Measurements from ENCODE around the gene CMA1. TPM values are rescaled to one million over a fixed set of nuclear protein-coding genes. Genes with fewer than 3 reads are reported as not detected.

Gene CMA1
- total RNA-seq, 1 experiment from 2014 or later, result not detected

GRCh38 chr14:24456980-24457379 is 51.1 kb downstream of the CMA1 start:
- ATAC-seq, result no peak
- Histone ChIP-seq H3K27ac (ENCODE audit: low read length) (no peak overlapping the region), H3K27me3 (ENCODE audit: control insufficient read depth, insufficient read depth, low read length) (no peaks in the 10 kb centered on the region), H3K36me3 (ENCODE audit: control insufficient read depth, insufficient read depth, low read length) (no peaks in the 10 kb centered on the region), H3K4me1 (ENCODE audit: control insufficient read depth, insufficient read depth, low read length) (no peaks in the 10 kb centered on the region), H3K4me3 (ENCODE audit: low read depth in 2 of 2, low read length in 2 of 2) (no peak overlapping the region), H3K9me3 (ENCODE audit: control insufficient read depth, insufficient read depth, low read depth, low read length) (no peaks in the 10 kb centered on the region)
- in situ Hi-C loops (cut with HindIII; ENCODE audit: low pct_unique_long_range_greater_than_20kb, low sequenced_read_pairs) (no loop called here), intact Hi-C loops (cut with micrococcal nuclease; ENCODE audit: unreplicated experiment) (no loop called here)
- no peak for TF ChIP-seq CTCF (IDR thresholded peaks at IDR 0.05)
- TF ChIP-seq SIN3A (IDR thresholded peaks at IDR 0.05; ENCODE audit: borderline replicate concordance, insufficient read depth, low read depth, low read length), result no peak
- TF ChIP-seq POLR2AphosphoS5 (IDR thresholded peaks at IDR 0.05; ENCODE audit: low read depth, low read length), result no peak
- TF ChIP-seq REST (IDR thresholded peaks at IDR 0.05; ENCODE audit: insufficient read depth in 1 of 2, low read depth in 2 of 2, low read length in 1 of 2), result no peak
- TF ChIP-seq TCF7L2 (IDR thresholded peaks at IDR 0.05; ENCODE audit: low read depth, low read length), result no peak
- no peak for DNase-seq (ENCODE audit: low read depth, low spot score)
- ChIA-PET POLR2A (no interaction called here), CTCF (no interaction called here)
- no TSS peak for BruUV-seq (replicated peaks)

Other genes starting within 250 kb of the CMA1 start
- 2.3 TPM for gene TGM1, start 245.1 kb downstream of the CMA1 start, total RNA-seq (2021; ENCODE audit: unreplicated experiment)
- 30.9 TPM for gene RABGGTA, start 236.7 kb downstream of the CMA1 start, total RNA-seq (2021; ENCODE audit: unreplicated experiment)
- 8.9 TPM for gene DHRS1, start 208.5 kb downstream of the CMA1 start, total RNA-seq (2021; ENCODE audit: unreplicated experiment)
- gene NOP9, start 208.4 kb downstream of the CMA1 start, total RNA-seq (2021; ENCODE audit: unreplicated experiment), result 25.3 TPM
- gene CIDEB, start 200.3 kb downstream of the CMA1 start, total RNA-seq (2021; ENCODE audit: unreplicated experiment), result 0.18 TPM
- gene LTB4R2, start 198.1 kb downstream of the CMA1 start, total RNA-seq (2021; ENCODE audit: unreplicated experiment), result 6.9 TPM
- 4.8 TPM for gene LTB4R, start 196.8 kb downstream of the CMA1 start, total RNA-seq (2021; ENCODE audit: unreplicated experiment)
- gene ADCY4, start 173.2 kb downstream of the CMA1 start, total RNA-seq (2021; ENCODE audit: unreplicated experiment), result 0.21 TPM
- gene RIPK3, start 168.3 kb downstream of the CMA1 start, total RNA-seq (2021; ENCODE audit: unreplicated experiment), result not detected
- 0.36 TPM for gene NFATC4, start 140.1 kb downstream of the CMA1 start, total RNA-seq (2021; ENCODE audit: unreplicated experiment)
- 0.31 TPM for gene NYNRIN, start 109.3 kb downstream of the CMA1 start, total RNA-seq (2021; ENCODE audit: unreplicated experiment)
- 1.0 TPM for gene CBLN3, start 78.6 kb downstream of the CMA1 start, total RNA-seq (2021; ENCODE audit: unreplicated experiment)
- gene KHNYN, start 78.3 kb downstream of the CMA1 start, total RNA-seq (2021; ENCODE audit: unreplicated experiment), result 37.6 TPM
- 54.2 TPM for gene SDR39U1, start 65.5 kb downstream of the CMA1 start, total RNA-seq (2021; ENCODE audit: unreplicated experiment)
- gene CTSG, start 68.0 kb upstream of the CMA1 start, total RNA-seq (2021; ENCODE audit: unreplicated experiment), result not detected
- not detected for gene GZMH, start 101.4 kb upstream of the CMA1 start, total RNA-seq (2021; ENCODE audit: unreplicated experiment)
- gene GZMB, start 125.9 kb upstream of the CMA1 start, total RNA-seq (2021; ENCODE audit: unreplicated experiment), result 1.2 TPM